Measurements from ENCODE around the gene WDR46.

WDR46 gene

GRCh38 chr6:33297956-33298772, 9.1 kb upstream of the WDR46 start:
- Histone ChIP-seq H3K27ac (ENCODE audit: insufficient read depth, low read depth, low read length, poor library complexity, severe bottlenecking) (peak overlapping the region; percentile 82), H3K4me1 (ENCODE audit: control insufficient read depth, insufficient read depth, low read length) (peaks cover 2% of the 10 kb centered on the region), H3K4me3 (ENCODE audit: insufficient read depth, low read depth, low read length) (peak overlapping the region; percentile 88), H3K9me3 (ENCODE audit: control insufficient read depth, low read length) (no peaks in the 10 kb centered on the region), H3K36me3 (ENCODE audit: control insufficient read depth, insufficient read depth, low read length) (no peaks in the 10 kb centered on the region), H3K27me3 (ENCODE audit: control insufficient read depth, insufficient read depth, low read length, poor library complexity, severe bottlenecking) (no peaks in the 10 kb centered on the region)
- WGBS, 2 experiments = 0 to 1% methylated on average over 35 to 36 of the region's 42 CpGs

DNA sequence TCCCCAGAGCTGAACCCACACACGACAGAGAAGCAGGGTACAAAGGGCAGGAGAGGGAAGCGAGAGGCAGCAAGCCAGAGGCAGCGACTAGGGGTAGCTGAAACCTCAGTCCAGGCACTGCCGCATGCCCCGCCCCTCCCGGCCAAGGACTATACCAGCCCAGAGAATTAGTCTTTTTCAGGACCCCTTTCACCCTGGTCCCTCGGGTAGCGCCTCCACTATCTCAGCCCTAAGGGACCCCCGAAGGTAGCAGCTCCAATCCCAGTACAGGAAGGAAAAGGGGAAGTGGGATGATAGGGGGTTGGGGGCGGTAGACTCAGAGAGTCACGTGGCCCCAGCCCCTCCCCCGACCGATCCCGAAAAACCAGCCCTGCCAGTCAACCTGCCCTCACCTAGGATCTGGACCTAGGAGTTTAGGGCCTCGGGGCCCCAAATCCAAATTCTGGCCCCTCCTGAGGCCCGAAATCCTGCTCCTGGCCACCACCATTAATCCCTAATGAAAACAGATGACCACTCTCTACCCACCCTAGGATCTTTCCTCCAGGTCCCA, 8.4 kb upstream of the WDR46 start:
- Histone ChIP-seq H3K27me3 (ENCODE audit: control insufficient read depth, insufficient read depth, low read length, poor library complexity, severe bottlenecking) (no peaks in the 10 kb centered on the region), H3K36me3 (ENCODE audit: control insufficient read depth, insufficient read depth, low read length) (peaks cover under 1% of the 10 kb centered on the region), H3K27ac (ENCODE audit: insufficient read depth, low read depth, low read length, poor library complexity, severe bottlenecking) (no peak overlapping the region), H3K9me3 (ENCODE audit: control insufficient read depth, low read length) (no peaks in the 10 kb centered on the region), H3K4me3 (ENCODE audit: insufficient read depth, low read depth, low read length) (peak overlapping the region; percentile 46), H3K4me1 (ENCODE audit: control insufficient read depth, insufficient read depth, low read length) (peaks cover 2% of the 10 kb centered on the region)
- WGBS, 2 experiments = 2% methylated on average over 16 of the region's 16 CpGs

DNA sequence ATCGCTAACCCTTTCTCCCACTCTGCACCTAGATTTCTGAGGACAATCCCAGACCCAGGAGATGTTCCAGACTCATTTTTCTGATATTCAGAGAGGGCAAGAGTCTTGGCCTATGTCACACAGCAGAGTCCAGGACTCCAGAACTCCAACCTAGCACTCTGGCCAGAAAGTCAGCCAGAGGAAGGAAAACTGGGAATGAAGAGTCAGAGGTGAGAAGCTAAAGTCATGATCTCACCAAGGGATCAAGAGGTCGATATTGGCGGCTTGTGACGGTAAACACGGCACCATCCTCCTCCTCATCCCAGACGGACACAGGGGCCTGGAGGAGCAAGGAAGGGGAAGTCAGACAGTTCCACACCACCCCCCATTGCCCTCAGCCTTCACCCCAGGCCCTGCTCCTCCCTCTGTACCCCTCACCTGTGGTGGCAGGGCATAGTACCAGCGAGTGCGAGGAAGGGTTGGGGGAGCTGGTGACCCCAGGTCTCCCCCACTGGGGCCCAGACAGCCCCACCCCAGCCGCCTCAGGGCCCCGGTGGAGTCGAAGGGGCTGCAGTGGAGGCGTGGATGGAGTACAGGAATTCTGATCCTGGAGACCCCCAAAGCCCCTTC, 7.9 kb upstream of the WDR46 start:
- no peaks in the 10 kb centered on the region for H3K27me3 ChIP-seq (ENCODE audit: control insufficient read depth, insufficient read depth, low read length, poor library complexity, severe bottlenecking)
- 68 to 75% methylated on average over 12 of the region's 12 CpGs for WGBS, 2 experiments
- H3K9me3 ChIP-seq (ENCODE audit: control insufficient read depth, low read length) = no peaks in the 10 kb centered on the region
- peak overlapping the region; percentile 46 for H3K4me3 ChIP-seq (ENCODE audit: insufficient read depth, low read depth, low read length)
- peaks cover 2% of the 10 kb centered on the region for H3K4me1 ChIP-seq (ENCODE audit: control insufficient read depth, insufficient read depth, low read length)
- no peak overlapping the region for H3K27ac ChIP-seq (ENCODE audit: insufficient read depth, low read depth, low read length, poor library complexity, severe bottlenecking)
- H3K36me3 ChIP-seq (ENCODE audit: control insufficient read depth, insufficient read depth, low read length) = peaks cover 6% of the 10 kb centered on the region

DNA sequence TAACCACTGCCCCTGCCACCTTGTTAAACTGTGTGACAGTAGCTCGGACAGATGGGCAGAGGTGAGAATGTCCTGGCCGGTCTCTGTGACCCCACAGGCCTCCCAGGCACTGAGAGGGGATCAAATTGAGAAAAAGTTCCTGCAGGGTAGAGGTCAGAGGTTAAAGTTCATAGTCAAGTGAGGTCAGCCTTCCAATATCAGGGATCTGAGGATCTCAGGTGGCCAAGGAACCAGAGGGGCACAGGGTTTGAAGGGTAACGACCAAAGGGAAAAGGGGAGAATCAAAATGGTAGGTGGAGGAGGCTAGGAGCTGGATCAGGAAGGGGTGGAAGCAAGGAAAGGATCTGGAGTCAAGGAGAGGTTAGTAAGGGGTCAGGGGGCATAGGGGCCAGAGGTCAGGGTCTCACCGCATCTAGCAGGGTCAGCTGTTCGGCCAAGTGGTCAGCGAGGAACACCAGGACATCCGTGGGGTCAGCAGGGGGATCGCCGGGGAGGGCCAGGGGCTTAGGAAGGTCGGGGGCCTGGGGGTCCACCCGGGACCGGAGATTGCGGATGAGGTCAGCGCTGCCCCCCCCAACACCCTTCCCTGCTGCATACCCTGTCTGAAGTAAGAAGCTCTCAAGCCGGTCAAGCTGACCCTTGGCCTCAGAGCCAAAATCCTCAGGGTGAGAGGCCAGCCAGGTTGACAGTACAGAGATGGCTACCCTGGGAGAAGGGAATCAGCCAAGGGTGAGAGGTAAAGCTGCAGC, 6.8 kb upstream of the WDR46 start:
- Histone ChIP-seq H3K36me3 (ENCODE audit: control insufficient read depth, insufficient read depth, low read length) (peaks cover 17% of the 10 kb centered on the region), H3K4me1 (ENCODE audit: control insufficient read depth, insufficient read depth, low read length) (peaks cover 2% of the 10 kb centered on the region), H3K27ac (ENCODE audit: insufficient read depth, low read depth, low read length, poor library complexity, severe bottlenecking) (no peak overlapping the region), H3K4me3 (ENCODE audit: insufficient read depth, low read depth, low read length) (no peak overlapping the region), H3K27me3 (ENCODE audit: control insufficient read depth, insufficient read depth, low read length, poor library complexity, severe bottlenecking) (no peaks in the 10 kb centered on the region), H3K9me3 (ENCODE audit: control insufficient read depth, low read length) (no peaks in the 10 kb centered on the region)
- 94% methylated on average over 15 of the region's 15 CpGs for WGBS, 2 experiments

DNA sequence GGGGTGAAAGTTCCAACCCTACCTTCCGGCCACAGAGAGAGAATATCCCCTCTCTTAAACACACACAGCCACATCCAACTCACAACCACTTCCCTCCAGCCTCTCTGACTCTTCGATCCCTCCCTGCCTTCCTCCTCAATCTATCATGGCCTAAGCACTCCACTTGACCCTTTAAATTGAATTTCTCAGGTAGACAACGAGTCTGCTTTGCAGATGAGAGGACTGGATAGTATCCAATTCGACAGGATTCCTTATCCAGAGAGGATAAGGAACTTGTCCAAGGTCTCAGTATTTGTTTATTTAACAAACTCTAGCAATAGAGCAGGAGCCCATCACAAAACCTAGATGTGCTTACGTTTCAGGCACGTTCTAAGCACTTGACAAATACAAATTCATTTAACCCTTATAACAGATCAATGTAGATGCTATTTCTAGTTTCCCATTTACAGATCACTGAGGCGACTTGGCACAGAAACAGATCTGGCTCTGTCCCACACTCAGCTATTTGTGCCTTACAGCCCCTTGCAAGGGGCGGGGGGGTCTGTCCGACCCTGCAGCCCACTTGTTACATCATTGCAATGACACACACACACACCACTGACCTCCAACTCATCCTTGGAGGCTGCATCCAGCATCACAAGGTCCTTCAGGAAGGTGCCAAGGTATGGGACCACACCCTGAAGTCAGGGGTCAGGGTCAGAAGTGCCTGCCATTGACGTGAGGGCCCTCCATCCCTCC, 5.2 kb upstream of the WDR46 start:
- H3K36me3 ChIP-seq (ENCODE audit: control insufficient read depth, insufficient read depth, low read length) = peaks cover 17% of the 10 kb centered on the region
- H3K27me3 ChIP-seq (ENCODE audit: control insufficient read depth, insufficient read depth, low read length, poor library complexity, severe bottlenecking) = no peaks in the 10 kb centered on the region
- 90 to 92% methylated on average over 10 of the region's 10 CpGs for WGBS, 2 experiments
- no peak overlapping the region for H3K27ac ChIP-seq (ENCODE audit: insufficient read depth, low read depth, low read length, poor library complexity, severe bottlenecking)
- peaks cover 6% of the 10 kb centered on the region for H3K4me1 ChIP-seq (ENCODE audit: control insufficient read depth, insufficient read depth, low read length)
- H3K4me3 ChIP-seq (ENCODE audit: insufficient read depth, low read depth, low read length) = no peak overlapping the region
- no peaks in the 10 kb centered on the region for H3K9me3 ChIP-seq (ENCODE audit: control insufficient read depth, low read length)

GRCh38 chr6:33292996-33293682, 4.1 kb upstream of the WDR46 start:
- Histone ChIP-seq H3K36me3 (ENCODE audit: control insufficient read depth, insufficient read depth, low read length) (peaks cover 17% of the 10 kb centered on the region), H3K27me3 (ENCODE audit: control insufficient read depth, insufficient read depth, low read length, poor library complexity, severe bottlenecking) (no peaks in the 10 kb centered on the region), H3K4me3 (ENCODE audit: insufficient read depth, low read depth, low read length) (no peak overlapping the region), H3K4me1 (ENCODE audit: control insufficient read depth, insufficient read depth, low read length) (peaks cover 10% of the 10 kb centered on the region), H3K9me3 (ENCODE audit: control insufficient read depth, low read length) (no peaks in the 10 kb centered on the region), H3K27ac (ENCODE audit: insufficient read depth, low read depth, low read length, poor library complexity, severe bottlenecking) (no peak overlapping the region)
- WGBS, 2 experiments = 92 to 94% methylated on average over 15 to 16 of the region's 16 CpGs

- no peak overlapping the region for H3K27ac ChIP-seq (ENCODE audit: insufficient read depth, low read depth, low read length, poor library complexity, severe bottlenecking)
- whole genome bisulfite sequencing, 2 experiments = 87% methylated on average over 7 of the region's 7 CpGs
- peaks cover 23% of the 10 kb centered on the region for H3K36me3 ChIP-seq (ENCODE audit: control insufficient read depth, insufficient read depth, low read length)
These were observed 1.4 kb upstream of the WDR46 start for GRCh38 chr6:33290459-33290858.

DNA sequence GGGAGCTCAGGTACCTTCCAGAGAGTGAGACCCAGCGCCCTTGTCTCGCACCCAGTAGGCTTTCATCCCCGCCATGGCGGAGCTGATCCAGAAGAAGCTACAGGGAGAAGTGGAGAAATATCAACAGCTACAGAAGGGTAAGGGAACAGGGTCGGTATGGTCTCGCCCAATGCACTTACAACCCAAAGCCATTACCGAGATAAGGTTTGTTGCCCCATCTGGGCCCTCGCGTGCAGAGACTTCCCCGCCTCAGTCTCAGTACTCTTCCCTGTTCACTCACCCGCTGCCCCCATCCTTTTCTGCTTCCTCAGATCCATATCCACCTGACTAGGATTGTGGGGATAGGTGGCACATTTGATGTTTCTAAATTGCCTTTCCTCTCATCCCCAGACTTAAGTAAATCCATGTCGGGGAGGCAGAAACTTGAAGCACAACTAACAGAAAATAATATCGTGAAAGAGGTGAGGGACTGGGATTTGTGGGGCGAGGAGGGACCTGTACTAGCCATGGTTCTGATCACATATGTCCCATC, 811 bp upstream of the WDR46 start:
- no peaks in the 10 kb centered on the region for H3K9me3 ChIP-seq (ENCODE audit: control insufficient read depth, low read length)
- WGBS, 2 experiments = 6 to 7% methylated on average over 14 of the region's 14 CpGs
- peak overlapping the region; percentile 85 for H3K4me3 ChIP-seq (ENCODE audit: insufficient read depth, low read depth, low read length)
- H3K4me1 ChIP-seq (ENCODE audit: control insufficient read depth, insufficient read depth, low read length) = peaks cover 9% of the 10 kb centered on the region
- no peaks in the 10 kb centered on the region for H3K27me3 ChIP-seq (ENCODE audit: control insufficient read depth, insufficient read depth, low read length, poor library complexity, severe bottlenecking)
- no peak overlapping the region for H3K27ac ChIP-seq (ENCODE audit: insufficient read depth, low read depth, low read length, poor library complexity, severe bottlenecking)
- H3K36me3 ChIP-seq (ENCODE audit: control insufficient read depth, insufficient read depth, low read length) = peaks cover 23% of the 10 kb centered on the region

More at GRCh38 chr6:33290459-33290858, 1.4 kb upstream of the WDR46 start:
- Histone ChIP-seq H3K9me3 (ENCODE audit: control insufficient read depth, low read length) (no peaks in the 10 kb centered on the region), H3K4me1 (ENCODE audit: control insufficient read depth, insufficient read depth, low read length) (peaks cover 9% of the 10 kb centered on the region), H3K4me3 (ENCODE audit: insufficient read depth, low read depth, low read length) (peak overlapping the region; percentile 85), H3K27me3 (ENCODE audit: control insufficient read depth, insufficient read depth, low read length, poor library complexity, severe bottlenecking) (no peaks in the 10 kb centered on the region)
